Panc1 (cell line): ENCODE measurements around the gene ARL8A. TPM values are rescaled to one million over a fixed set of nuclear protein-coding genes. Genes with fewer than 3 reads are reported as not detected.

ENCODE experiments used
- ATAC-seq: fragments of 200-7000 bp; cut with Tn5 transposase; 2 replicates; pipeline ENCODE4 v1.9.1; 2020; ENCODE audit warnings: mild to moderate bottlenecking, moderate library complexity
- BruUV-seq: library from RNA; stranded (reverse); fragments of 400-500 nt; replicated peaks from 2 replicates; lab custom pipeline; 2021; lab: Mats Ljungman, UMichigan
- CTCF ChIA-PET: fragments of 300-600 bp; sonication (Branson Sonifier 250); formaldehyde crosslinking; loops from one replicate; lab custom pipeline; 2022; ENCODE audit warnings: antibody characterized with exemption; lab: Charles Lee
- POLR2A ChIA-PET: fragments of 300-600 bp; sonication (Branson Sonifier 250); formaldehyde crosslinking; loops from one replicate; lab custom pipeline; 2022; ENCODE audit warnings: antibody characterized with exemption; lab: Charles Lee
- DNase-seq: peaks from one replicate; pipeline ENCODE4 v3.0.0-alpha.2; 2010; ENCODE audit warnings: low read depth, low spot score
- H3K27ac ChIP-seq: 2 replicates; pipeline ENCODE4 v1.5.1; 2011; ENCODE audit warnings: mild to moderate bottlenecking, low read length, inconsistent platforms
- H3K27me3 ChIP-seq: fragments of 200-500 bp; sonication (Bioruptor generic); 2 replicates; pipeline ENCODE4 v1.6.0; 2014; ENCODE audit warnings: low read length, inconsistent platforms; ENCODE audit not compliant: control insufficient read depth, insufficient read depth
- H3K36me3 ChIP-seq: fragments of 200-500 bp; sonication (Bioruptor generic); 2 replicates; pipeline ENCODE4 v1.5.1; 2014; ENCODE audit warnings: inconsistent platforms, mild to moderate bottlenecking, low read length, moderate library complexity; ENCODE audit not compliant: control insufficient read depth, insufficient read depth
- H3K4me1 ChIP-seq: 2 replicates; pipeline ENCODE4 v1.5.1; 2011; ENCODE audit warnings: inconsistent platforms, mild to moderate bottlenecking, low read length, moderate library complexity; ENCODE audit not compliant: control insufficient read depth, insufficient read depth
- H3K4me3 ChIP-seq, 2 experiments: 2 replicates each; pipeline ENCODE4 v1.5.1; 2011 to 2012; ENCODE audit warnings: low read depth in 2 of 2, low read length in 2 of 2, mild to moderate bottlenecking in 2 of 2, inconsistent platforms in 1 of 2, moderate library complexity in 1 of 2
- H3K9me3 ChIP-seq: fragments of 200-500 bp; sonication (Bioruptor generic); 2 replicates; pipeline ENCODE4 v1.5.1; 2014; ENCODE audit warnings: low read depth, mild to moderate bottlenecking, inconsistent platforms, low read length, moderate library complexity; ENCODE audit not compliant: control insufficient read depth, insufficient read depth
- POLR2AphosphoS5 ChIP-seq: IDR thresholded peaks from 2 replicates; pipeline ENCODE4 v1.6.1; 2012; ENCODE audit warnings: mild to moderate bottlenecking, low read depth, low read length, moderate library complexity
- SIN3A ChIP-seq: IDR thresholded peaks from 2 replicates; pipeline ENCODE4 v1.6.1; 2012; ENCODE audit warnings: low read depth, mild to moderate bottlenecking, low read length, moderate library complexity, borderline replicate concordance; ENCODE audit not compliant: insufficient read depth
- TCF7L2 ChIP-seq: IDR thresholded peaks from 2 replicates; pipeline ENCODE4 v1.6.1; 2011; ENCODE audit warnings: mild to moderate bottlenecking, low read depth, low read length, inconsistent platforms
- in situ Hi-C: cut with HindIII; loops from 2 replicates; pipeline ENCODE4 v1.10.0; 2016; ENCODE audit warnings: low sequenced_read_pairs, low pct_unique_long_range_greater_than_20kb
- intact Hi-C: fragments of 100-400 bp; cut with micrococcal nuclease; formaldehyde crosslinking; loops from one replicate; pipeline ENCODE4 v1.10.0; 2022; ENCODE audit not compliant: unreplicated experiment
- total RNA-seq: library from RNA; stranded (reverse); gene quantifications from one replicate; pipeline ENCODE4 v1.2.1, GENCODE V29; 2021; ENCODE audit not compliant: unreplicated experiment
- TF ChIP-seq, protein P1 (sequence below): fragments of 450-650 bp; IDR thresholded peaks from 2 replicates; pipeline ENCODE4 v1.5.1; 2017; ENCODE audit warnings: mild to moderate bottlenecking
- TF ChIP-seq, protein P2 (sequence below), 2 experiments: IDR thresholded peaks; 2 replicates each; pipeline ENCODE4 v1.6.1; 2011 to 2012; ENCODE audit warnings: low read depth in 2 of 2, control low read depth in 1 of 2, low read length in 1 of 2, mild to moderate bottlenecking in 1 of 2, moderate library complexity in 1 of 2; ENCODE audit not compliant: insufficient read depth in 1 of 2

The ARL8A gene
- total RNA-seq, 1 experiment from 2014 or later: 62.6 TPM

DNA sequence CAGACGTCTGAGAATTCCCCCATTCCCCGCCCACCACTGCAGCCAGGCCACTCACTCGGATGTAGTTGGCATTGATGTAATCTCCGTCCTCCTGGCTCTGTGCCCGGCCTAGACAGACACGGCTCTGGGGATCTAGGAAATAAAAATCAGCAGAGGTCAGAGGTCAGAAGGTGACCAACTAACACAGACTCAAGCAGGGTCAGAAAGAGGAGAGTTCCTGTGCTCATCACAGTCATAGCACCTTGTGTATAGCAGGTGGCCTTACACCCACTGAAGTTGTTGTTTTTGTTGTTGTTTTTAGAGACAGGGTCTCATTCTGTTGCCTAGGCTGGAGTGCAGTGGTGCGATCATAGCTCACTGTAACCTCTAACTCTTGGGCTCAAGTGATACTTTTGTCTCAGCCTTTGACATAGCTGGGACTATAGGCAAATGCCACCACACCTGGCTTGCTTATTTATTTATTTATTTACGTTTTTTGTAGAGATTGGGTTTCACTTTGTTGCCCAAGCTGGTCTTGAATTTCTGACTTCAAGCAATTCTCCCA, 11.0 kb upstream of the ARL8A start:
- Histone ChIP-seq H3K27ac (no peak overlapping the region), H3K4me1 (peaks cover 3% of the 10 kb centered on the region; the same call in 1 of the 2 replicates), H3K27me3 (no peaks in the 10 kb centered on the region), H3K4me3 (no peak overlapping the region), H3K36me3 (no peaks in the 10 kb centered on the region), H3K9me3 (no peaks in the 10 kb centered on the region)
- intact Hi-C loops: no loop called here
- BruUV-seq: no TSS peak
- ChIA-PET CTCF (interaction anchor here (0.6 to 1.1 kb wide), 4 partner anchors 21 to 186 kb away, joined by 3 to 5 read pairs (median 4); partner anchors contain the start of gene UBE2T), POLR2A (interaction anchor here (0.7 kb wide), 1 partner anchor 44 kb away, joined by 3 read pairs; no protein-coding TSS in a partner anchor)
- TF ChIP-seq, protein P1, sequence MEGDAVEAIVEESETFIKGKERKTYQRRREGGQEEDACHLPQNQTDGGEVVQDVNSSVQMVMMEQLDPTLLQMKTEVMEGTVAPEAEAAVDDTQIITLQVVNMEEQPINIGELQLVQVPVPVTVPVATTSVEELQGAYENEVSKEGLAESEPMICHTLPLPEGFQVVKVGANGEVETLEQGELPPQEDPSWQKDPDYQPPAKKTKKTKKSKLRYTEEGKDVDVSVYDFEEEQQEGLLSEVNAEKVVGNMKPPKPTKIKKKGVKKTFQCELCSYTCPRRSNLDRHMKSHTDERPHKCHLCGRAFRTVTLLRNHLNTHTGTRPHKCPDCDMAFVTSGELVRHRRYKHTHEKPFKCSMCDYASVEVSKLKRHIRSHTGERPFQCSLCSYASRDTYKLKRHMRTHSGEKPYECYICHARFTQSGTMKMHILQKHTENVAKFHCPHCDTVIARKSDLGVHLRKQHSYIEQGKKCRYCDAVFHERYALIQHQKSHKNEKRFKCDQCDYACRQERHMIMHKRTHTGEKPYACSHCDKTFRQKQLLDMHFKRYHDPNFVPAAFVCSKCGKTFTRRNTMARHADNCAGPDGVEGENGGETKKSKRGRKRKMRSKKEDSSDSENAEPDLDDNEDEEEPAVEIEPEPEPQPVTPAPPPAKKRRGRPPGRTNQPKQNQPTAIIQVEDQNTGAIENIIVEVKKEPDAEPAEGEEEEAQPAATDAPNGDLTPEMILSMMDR: no peak
- TF ChIP-seq SIN3A: no peak
- TF ChIP-seq, protein P2, sequence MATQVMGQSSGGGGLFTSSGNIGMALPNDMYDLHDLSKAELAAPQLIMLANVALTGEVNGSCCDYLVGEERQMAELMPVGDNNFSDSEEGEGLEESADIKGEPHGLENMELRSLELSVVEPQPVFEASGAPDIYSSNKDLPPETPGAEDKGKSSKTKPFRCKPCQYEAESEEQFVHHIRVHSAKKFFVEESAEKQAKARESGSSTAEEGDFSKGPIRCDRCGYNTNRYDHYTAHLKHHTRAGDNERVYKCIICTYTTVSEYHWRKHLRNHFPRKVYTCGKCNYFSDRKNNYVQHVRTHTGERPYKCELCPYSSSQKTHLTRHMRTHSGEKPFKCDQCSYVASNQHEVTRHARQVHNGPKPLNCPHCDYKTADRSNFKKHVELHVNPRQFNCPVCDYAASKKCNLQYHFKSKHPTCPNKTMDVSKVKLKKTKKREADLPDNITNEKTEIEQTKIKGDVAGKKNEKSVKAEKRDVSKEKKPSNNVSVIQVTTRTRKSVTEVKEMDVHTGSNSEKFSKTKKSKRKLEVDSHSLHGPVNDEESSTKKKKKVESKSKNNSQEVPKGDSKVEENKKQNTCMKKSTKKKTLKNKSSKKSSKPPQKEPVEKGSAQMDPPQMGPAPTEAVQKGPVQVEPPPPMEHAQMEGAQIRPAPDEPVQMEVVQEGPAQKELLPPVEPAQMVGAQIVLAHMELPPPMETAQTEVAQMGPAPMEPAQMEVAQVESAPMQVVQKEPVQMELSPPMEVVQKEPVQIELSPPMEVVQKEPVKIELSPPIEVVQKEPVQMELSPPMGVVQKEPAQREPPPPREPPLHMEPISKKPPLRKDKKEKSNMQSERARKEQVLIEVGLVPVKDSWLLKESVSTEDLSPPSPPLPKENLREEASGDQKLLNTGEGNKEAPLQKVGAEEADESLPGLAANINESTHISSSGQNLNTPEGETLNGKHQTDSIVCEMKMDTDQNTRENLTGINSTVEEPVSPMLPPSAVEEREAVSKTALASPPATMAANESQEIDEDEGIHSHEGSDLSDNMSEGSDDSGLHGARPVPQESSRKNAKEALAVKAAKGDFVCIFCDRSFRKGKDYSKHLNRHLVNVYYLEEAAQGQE (IDR thresholded peaks at IDR 0.05; ENCODE audit: insufficient read depth in 1 of 2, low read depth in 2 of 2, low read length in 1 of 2): no peak
- no peak for TF ChIP-seq POLR2AphosphoS5
- no peak for TF ChIP-seq TCF7L2
- ATAC-seq (no peak; the same call in 1 of the 2 replicates), DNase-seq (no peak)
- in situ Hi-C loops: no loop called here

DNA sequence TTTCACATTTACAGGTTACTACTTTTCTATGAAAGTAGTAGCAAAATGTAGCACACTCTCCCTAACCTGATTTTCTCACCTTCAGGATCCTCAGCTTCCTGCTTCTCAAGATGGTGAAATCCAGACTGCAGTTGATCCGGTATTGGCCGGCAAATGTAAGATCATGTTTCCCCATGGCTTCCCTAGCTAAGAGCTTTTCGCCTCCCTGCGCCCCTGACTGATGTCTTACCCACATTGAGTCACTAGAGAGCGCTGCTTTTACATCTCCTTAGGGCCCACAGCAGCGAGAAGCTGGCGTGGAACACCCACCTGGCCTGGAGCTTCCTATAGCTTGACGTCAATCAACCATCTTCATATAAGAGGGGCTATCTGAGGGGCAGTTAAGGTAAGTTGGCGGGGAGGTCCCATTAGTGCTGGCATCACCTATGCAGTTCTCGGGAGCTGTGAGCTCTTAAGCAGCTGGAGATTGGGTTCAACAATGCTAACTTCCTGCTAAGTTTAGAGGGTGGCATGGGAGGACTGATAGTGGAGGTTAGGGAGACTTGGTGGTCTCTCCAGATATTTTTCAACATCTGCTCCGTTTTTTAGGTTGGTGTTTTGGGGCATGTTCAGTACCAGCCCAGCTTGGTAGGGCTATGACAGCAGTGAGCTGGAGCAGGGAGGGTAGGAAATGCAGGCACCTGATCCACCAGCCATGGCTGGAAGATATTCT, 10.4 kb upstream of the ARL8A start:
- TF ChIP-seq, protein P1: peak; percentile 78; the same call in 1 of the 2 replicates
- no peak for TF ChIP-seq POLR2AphosphoS5
- no TSS peak for BruUV-seq
- H3K27ac ChIP-seq: no peak overlapping the region
- H3K4me3 ChIP-seq: no peak overlapping the region
- in situ Hi-C loops: no loop called here
- CTCF ChIA-PET: interaction anchor here (0.6 to 1.1 kb wide), 4 partner anchors 20 to 187 kb away, joined by 3 to 5 read pairs (median 4); partner anchors contain the start of gene UBE2T
- POLR2A ChIA-PET: interaction anchor here (0.6 to 0.7 kb wide), 2 partner anchors 45 to 565 kb away, joined by 3 to 4 read pairs; no protein-coding TSS in a partner anchor
- intact Hi-C loops: no loop called here
- no peak for DNase-seq
- H3K36me3 ChIP-seq: no peaks in the 10 kb centered on the region
- H3K9me3 ChIP-seq: no peaks in the 10 kb centered on the region
- no peaks in the 10 kb centered on the region for H3K27me3 ChIP-seq
- ATAC-seq: peak; percentile 69; the same call in 1 of the 2 replicates
- peaks cover 3% of the 10 kb centered on the region; the same call in 1 of the 2 replicates for H3K4me1 ChIP-seq
